GM12892 (cell line): ENCODE data around the gene CCDC142.

Experiments
- DNase-seq: peaks from one replicate; pipeline ENCODE4 v3.0.0; 2011; ENCODE audit not compliant: insufficient read length
- FAIRE-seq: peaks from 2 replicates; lab custom pipeline; 2011; peaks lifted over from hg19 to GRCh38; lab: Jason Lieb, UNC
- POLR2A ChIP-seq: IDR thresholded peaks from 2 replicates; pipeline ENCODE4 v1.6.1; 2011; ENCODE audit warnings: low read depth, low read length, control low read depth
- POLR2AphosphoS5 ChIP-seq: IDR thresholded peaks from 2 replicates; pipeline ENCODE4 v1.6.1; 2011; ENCODE audit warnings: low read depth, low read length, control low read depth
- TAF1 ChIP-seq: IDR thresholded peaks from 2 replicates; pipeline ENCODE4 v1.6.1; 2011; ENCODE audit warnings: low read depth, mild to moderate bottlenecking, control low read depth, low read length, borderline replicate concordance

Gene CCDC142

DNA sequence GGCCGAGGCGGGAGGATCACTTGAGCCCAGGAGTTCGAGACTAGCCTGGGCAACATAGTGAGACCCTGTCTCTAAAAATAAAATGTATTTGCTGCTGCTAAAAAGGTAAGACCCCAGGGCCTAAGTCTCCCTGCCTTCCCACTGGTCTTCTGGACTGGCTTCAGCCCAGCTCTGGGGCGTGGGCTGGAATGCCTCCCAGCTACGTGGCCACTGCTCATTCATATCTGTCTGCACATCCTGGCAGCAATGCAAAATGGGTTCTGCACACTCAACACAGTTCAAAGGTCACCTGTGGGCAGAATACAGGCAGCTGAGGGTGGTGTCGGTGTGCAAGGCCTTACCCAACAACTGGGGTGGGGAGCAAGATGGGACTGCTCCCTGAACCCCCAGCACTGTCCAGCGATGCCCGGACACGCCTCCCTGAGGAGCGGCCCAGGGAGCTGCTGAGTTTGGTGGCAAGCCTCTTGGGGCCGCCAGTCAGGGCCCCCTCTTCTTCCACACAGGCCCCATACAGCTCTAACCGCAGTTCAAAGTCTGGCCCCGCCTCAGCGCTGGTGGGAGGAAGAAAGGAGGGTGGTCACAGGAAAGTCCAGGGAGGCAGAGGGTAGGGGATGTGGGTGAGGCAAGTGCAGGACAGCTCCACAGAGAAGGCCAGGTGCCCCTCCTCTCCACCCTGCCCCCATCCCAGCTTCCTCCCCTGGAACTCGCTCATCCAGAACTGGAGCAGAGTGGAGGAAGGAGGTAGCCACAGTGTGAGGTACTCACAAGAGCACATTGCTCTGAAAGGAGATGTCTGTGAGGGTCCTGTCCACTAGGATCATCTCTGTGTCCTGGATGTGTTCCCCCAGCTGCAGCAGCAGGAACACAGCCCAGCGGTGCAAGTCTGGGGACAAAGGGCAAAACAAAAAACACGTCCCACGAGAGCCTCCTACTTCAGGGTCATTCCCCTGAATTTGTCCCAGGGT, 53.0 kb downstream of the CCDC142 start:
- no peak for TF ChIP-seq TAF1
- no peak for TF ChIP-seq POLR2A
- TF ChIP-seq POLR2AphosphoS5: no peak
- FAIRE-seq (no peak), DNase-seq (no peak)

- TF ChIP-seq TAF1 (no peak), POLR2A (no peak), POLR2AphosphoS5 (no peak)
- no peak for FAIRE-seq
- DNase-seq: no peak
Observed at GRCh38 chr2:74428675-74429074, 54.1 kb downstream of the CCDC142 start.

DNA sequence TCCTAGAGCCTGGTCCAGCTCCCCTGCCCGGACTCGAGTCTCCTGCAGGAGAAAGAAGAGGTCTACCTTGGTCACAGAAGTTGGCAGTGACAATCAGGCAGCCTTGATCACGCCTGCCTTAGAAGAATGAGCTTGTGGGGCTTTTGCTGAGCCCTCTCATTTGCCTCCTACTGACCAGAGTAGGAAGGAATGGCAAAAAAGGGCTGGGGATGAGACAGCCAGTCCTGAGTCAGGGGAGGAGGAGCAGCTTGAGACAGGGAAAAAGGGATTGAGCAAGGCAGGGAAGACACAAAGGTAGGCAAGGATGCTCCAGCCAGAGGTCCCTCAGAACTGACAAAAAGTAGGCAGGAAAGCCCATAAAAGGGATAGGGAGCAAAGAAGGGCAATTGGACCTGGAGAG, 55.2 kb downstream of the CCDC142 start:
- DNase-seq (no peak), FAIRE-seq (no peak)
- TF ChIP-seq POLR2AphosphoS5 (no peak), TAF1 (no peak), POLR2A (no peak)

DNA sequence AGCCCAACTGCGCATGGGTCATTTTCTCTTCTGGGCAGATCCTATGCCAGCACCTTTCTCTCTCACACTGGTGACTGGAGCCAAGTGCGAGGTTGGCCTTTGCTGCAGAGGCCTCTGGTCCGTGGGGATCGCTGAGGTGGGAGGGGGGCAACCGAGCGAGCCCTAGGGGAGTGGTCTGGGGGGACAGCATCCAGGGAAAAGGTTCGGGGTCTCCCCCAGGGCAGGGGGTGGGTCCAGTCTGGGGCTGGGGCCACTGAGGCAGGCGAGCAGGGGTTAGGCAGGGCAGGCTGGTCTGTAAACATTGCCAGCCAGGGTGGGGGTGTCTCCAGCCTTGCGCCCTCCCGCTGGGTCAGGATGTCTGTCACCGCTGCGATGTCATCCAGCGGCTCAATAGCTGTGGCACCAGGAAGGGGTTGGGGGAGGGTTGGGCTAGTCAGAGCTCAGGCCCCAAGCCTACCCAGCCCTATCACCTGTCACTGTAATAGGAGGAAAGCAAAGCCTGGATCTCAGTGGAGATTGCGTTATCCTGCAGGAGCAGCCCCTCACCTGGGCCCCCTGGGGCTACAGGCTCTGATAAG, 56.5 kb downstream of the CCDC142 start:
- TF ChIP-seq POLR2A (no peak), TAF1 (no peak), POLR2AphosphoS5 (no peak)
- no peak for DNase-seq
- no peak for FAIRE-seq

DNA sequence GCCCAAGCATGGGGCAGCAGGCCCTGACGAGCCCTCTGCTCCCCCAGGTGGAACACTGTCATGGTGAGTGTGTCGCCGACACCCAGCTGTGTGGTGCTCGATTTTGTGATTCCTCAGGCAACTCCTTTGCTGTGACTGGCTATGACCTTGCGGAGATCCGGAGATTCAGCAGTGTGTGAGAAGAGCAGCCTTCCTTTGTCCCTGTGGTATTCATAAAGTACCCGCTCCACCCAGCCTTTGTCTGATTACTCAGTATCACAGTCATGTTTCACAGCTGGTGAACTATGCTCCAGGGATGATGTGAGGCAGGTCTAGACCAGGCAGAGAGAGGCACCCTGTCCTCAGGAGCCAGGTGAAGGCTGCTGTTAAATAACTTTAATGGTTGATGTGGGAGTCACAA, 57.3 kb downstream of the CCDC142 start:
- DNase-seq (no peak), FAIRE-seq (no peak)
- TF ChIP-seq POLR2AphosphoS5: no peak
- 0 out of 2 replicates have a peak, but pooled peaks have one; percentile 13 for TF ChIP-seq POLR2A

GRCh38 chr2:74424995-74425406, 57.8 kb downstream of the CCDC142 start:
- TF ChIP-seq POLR2AphosphoS5 (no peak), POLR2A (0 out of 2 replicates have a peak, but pooled peaks have one; percentile 20)
- DNase-seq (no peak), FAIRE-seq (no peak)

DNA sequence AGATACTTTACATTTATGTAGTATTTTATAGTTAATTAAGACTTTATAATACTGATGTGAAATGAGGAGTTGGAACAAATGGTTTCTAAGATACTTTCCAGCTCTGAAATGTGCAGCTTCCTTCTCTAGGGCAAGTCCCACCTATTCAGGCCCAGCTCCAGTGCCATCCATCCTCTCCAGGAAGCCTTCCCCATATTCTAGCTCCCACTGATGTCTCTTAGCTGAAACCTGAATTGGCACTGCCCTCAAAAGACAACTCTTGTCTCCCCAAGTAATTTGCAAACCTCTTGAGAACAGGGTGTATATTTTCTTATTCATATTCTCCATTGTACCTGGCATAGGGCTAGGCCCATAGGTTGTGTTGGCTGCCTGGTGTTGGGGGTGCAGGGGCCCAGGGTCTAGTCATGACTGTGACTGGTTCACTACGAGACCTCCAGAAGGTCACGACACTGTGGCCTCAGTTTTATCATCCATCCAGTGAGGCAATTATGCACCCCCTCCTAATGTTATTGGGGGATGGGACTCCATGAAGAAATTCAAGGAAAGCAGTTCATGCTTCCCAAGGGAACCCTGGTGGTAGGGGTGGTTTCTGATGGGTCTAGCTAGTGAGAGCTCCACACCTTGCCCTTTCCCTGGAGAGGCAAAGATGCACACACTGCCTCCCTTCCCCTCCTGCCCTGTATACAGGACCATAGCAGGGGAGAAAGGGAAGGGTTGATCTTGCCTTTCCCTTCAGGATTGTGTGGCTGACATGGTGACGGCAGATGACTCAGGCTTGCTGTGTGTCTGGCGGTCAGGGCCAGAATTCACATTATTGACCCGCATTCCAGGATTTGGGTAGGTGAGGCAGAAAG, 58.4 kb downstream of the CCDC142 start:
- FAIRE-seq: no peak
- TF ChIP-seq TAF1: no peak
- DNase-seq: no peak
